NCI-H526 (cell line): Measurements from ENCODE around the gene TMEM59L.
A peak's percentile ranks its signal among the peaks of the same experiment; 100 is the strongest.

Experiments used
- DNase-seq, 2 experiments: peaks; one replicate each; lab custom pipeline; 2025; lab: John Stamatoyannopoulos, UW

Gene TMEM59L

GRCh38 chr19:18637673-18638630 lies 25.3 kb downstream of the TMEM59L start:
- peak in 1 of 2 experiments; percentile 45 for DNase-seq

DNA sequence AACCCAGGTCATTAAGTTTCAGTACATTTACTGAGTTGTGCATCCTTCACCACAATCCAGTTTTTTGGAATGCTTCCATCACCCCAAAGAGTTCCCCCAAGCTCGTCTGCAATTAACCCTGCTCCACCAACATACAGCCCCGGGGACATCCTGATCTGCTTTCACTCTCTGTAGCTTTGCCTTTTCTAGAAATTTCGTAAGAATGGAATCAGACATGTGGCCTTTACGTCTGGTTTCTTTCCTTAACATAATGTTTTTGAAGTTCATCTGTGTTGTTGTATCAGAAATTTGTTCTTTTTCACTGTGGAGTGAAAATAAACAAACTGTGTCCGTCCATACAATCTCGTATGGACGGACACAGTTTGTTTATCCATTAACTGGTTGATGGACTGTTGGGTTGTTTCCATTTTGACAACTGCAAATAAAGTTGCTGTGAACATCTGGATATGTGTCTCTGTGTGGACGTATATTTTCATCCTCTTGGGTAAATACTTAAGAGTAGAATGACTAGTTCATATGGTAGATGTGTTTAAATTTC lies 27.1 kb downstream of the TMEM59L start:
- no peak for DNase-seq

GRCh38 chr19:18644196-18645034 lies 31.7 kb downstream of the TMEM59L start:
- no peak for DNase-seq

- no peak for DNase-seq
These were observed 32.4 kb downstream of the TMEM59L start for GRCh38 chr19:18645035-18645511.

- DNase-seq = no peak
These were observed 34.1 kb downstream of the TMEM59L start for GRCh38 chr19:18646535-18647370.

DNA sequence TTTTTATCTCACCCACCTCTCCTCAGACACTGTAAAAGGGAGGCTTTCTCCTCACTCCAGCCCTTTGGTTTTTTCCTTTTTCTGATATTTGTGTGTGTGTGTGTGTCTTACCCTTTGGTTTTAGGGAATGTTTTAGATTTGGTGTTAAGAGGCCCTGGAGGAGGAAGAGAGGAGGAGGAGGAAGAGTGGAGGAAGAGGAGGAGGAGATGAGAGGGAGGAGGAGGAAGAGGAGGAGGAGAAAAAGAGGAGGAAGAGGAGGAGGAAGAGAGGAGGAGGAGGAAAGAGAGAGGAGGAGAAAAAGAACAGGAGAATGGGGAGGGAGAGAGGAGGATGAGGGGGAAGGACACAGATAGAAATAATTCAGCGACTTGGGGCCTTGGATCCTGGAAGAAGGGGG lies 34.7 kb downstream of the TMEM59L start:
- DNase-seq = no peak

DNA sequence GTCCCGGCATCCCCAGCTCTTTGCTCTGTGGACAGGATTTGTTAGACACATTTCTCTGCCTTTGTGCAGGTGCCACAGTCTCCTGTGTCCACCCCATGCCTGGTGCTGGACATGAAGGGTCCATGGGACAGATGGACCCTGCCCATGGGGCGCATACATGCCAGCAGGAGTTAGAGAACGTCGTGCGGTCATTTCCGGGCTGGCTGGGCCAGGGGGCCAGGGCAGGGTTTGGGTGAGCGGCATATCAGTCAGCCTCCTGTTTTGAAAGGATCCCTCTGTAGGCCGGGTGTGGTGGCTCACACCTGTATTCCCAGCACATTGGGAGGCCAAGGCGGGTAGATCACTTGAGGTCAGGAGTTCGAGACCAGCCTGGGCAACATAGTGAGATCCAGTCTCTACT lies 35.1 kb downstream of the TMEM59L start:
- no peak for DNase-seq

DNA sequence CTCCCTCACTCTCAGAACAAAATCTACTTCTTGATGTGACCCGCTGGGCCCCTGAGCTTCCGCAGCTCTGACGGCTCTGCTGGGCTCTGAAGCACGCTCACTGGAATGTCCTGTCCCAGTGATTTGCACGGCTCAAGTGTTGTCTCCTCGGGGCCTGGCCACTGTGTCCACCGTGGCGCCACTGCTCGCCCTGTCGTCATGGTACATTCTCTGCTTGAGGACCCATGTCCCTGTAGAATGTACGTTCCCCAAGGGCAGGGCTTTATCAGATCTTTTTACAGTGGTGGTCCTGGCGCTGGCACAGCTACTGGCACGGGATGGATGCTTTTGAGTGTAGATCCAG lies 36.3 kb downstream of the TMEM59L start:
- DNase-seq = no peak

- no peak for DNase-seq
These were observed 36.8 kb downstream of the TMEM59L start for GRCh38 chr19:18649371-18650020.

GRCh38 chr19:18650021-18650390 lies 37.3 kb downstream of the TMEM59L start:
- DNase-seq = no peak

DNA sequence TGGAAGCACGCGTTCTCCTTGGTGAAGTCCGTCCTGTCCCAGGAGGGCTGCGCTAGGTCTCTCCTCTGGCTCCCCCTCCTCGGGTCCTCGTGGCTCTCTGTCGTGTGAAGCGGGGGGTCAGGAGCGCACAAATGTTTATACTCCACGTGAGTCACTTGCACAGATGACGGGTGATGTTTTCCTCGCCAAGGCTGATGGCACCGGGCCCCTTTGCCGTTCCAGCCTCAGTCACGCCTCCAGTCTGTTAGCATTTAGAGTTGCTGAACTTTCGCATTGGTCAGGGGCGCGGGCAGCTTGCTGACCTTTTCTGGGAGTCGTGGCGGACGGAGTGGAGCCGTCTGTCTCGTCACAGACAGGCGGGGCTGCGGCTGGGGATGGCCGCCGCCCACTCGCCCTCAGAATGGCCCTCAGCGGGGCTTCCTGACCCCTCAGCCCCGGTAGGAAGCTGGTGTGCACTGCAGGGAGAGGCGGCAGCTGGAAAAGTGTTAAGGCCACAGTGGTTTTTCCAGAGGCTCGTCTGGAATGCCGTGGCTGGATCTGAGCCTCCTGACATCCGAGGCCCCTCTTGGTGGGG lies 37.9 kb downstream of the TMEM59L start:
- DNase-seq = no peak

GRCh38 chr19:18651300-18651699 lies 38.6 kb downstream of the TMEM59L start:
- no peak for DNase-seq

- no peak for DNase-seq
These were observed 39.1 kb downstream of the TMEM59L start for GRCh38 chr19:18651733-18652132.

GRCh38 chr19:18653853-18654252 lies 41.2 kb downstream of the TMEM59L start:
- no peak for DNase-seq

- DNase-seq = no peak
These were observed 41.8 kb downstream of the TMEM59L start for GRCh38 chr19:18654469-18654868.

DNA sequence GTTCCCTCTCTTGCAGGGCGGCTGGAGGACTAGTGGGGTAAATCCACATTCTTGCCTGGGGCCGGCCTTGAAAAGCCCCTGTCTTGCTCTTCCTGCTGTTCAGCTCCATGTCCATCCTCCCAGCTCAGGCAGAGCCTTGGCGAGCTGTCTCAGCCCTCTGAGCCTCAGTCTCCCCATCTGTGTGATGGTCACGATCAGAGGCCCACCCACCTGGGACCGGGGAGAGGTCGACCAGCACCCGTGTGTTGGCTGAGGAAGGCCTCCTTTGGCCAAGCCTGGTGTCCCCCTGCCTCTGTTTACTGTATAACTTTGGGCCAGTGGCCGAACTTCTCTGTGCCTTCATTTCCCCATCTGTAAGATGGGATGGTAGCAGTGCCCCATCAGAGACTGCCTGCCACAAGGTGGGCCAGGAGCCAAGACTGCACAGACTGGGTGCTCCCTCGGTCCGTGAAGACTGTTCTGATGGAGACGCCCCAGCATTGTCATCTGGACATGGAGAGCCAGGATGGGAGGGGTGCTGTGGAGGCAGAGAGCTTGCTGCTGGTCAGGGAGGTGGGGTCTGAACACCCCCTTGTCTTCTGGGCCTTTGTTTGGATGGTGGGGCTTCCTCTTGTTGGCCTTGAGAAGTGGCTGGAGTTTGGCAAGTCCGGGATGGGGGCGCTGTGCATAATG lies 42.6 kb downstream of the TMEM59L start:
- DNase-seq = no peak

DNA sequence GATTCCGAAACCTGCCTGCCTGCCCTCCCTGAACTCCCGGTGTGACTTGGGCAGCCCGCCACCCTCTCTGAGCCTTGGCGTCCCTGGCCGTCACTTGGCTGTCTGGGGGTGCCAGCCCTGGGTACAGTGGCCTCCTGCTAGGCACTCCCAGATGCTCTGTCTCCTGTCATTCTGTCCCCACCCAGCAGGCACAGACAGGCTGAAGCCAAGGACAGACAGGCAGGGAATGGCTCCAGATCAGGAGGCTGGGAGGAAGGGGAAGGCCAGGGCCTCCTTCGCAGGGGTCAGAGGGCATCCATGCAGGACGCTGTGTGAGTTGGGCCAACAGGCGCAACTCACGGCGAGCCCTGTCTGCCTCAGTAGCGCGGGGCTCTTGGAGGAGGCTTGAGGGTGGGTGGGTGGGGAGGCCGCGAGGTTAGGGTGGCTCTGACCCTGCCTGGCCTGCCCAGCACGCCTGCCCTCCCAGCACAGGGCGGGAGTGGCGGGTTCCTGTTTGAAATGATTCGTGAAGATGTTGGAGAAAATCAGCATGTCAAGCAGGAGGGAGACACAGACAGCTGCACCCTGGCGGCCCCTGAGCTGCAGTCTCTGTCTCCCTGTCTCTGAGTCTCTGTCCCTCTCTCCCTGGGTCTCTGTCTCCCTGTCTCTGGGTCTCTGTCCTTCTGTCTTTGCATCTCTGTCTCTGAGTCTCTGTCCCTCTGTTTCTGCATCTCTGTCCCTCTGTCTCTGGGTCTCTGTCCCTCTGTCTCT lies 43.8 kb downstream of the TMEM59L start:
- no peak for DNase-seq

- peak in 1 of 2 experiments; percentile 18 for DNase-seq
These were observed 45.1 kb downstream of the TMEM59L start for GRCh38 chr19:18657590-18658365.

GRCh38 chr19:18658366-18658855 lies 45.7 kb downstream of the TMEM59L start:
- DNase-seq = no peak
